ENCODE measurements around the gene YPEL3.

YPEL3 gene

GRCh38 chr16:30104492-30104891 is 8.5 kb upstream of the YPEL3 start:
- no peaks in the 10 kb centered on the region for H3K4me1 ChIP-seq (ENCODE audit: control insufficient read depth, insufficient read depth, low read length)
- H3K27me3 ChIP-seq (ENCODE audit: control insufficient read depth in 1 of 2, insufficient read depth in 2 of 2, low read length in 2 of 2): no peaks in the 10 kb centered on the region
- H3K27ac ChIP-seq (ENCODE audit: low read length): no peak overlapping the region
- H3K9me3 ChIP-seq (ENCODE audit: control insufficient read depth in 2 of 2, low read length in 2 of 2): no peaks in the 10 kb centered on the region
- peaks cover 9 to 13% of the 10 kb centered on the region in 2 donors for H3K36me3 ChIP-seq (ENCODE audit: control insufficient read depth in 2 of 2, insufficient read depth in 2 of 2, low read length in 2 of 2)
- H3K9ac ChIP-seq (ENCODE audit: low read length in 2 of 2): no peak overlapping the region
- H3K4me3 ChIP-seq (ENCODE audit: low read length in 2 of 2): no peak overlapping the region

GRCh38 chr16:30104090-30104489 is 8.1 kb upstream of the YPEL3 start:
- Histone ChIP-seq H3K9me3 (ENCODE audit: control insufficient read depth in 2 of 2, low read length in 2 of 2) (no peaks in the 10 kb centered on the region), H3K27ac (ENCODE audit: low read length) (no peak overlapping the region), H3K4me3 (ENCODE audit: low read length in 2 of 2) (no peak overlapping the region), H3K4me1 (ENCODE audit: control insufficient read depth, insufficient read depth, low read length) (no peaks in the 10 kb centered on the region), H3K36me3 (ENCODE audit: control insufficient read depth in 2 of 2, insufficient read depth in 2 of 2, low read length in 2 of 2) (peaks cover 9 to 13% of the 10 kb centered on the region in 2 donors), H3K9ac (ENCODE audit: low read length in 2 of 2) (no peak overlapping the region), H3K27me3 (ENCODE audit: control insufficient read depth in 1 of 2, insufficient read depth in 2 of 2, low read length in 2 of 2) (no peaks in the 10 kb centered on the region)

- no peaks in the 10 kb centered on the region for H3K27me3 ChIP-seq (ENCODE audit: control insufficient read depth in 1 of 2, insufficient read depth in 2 of 2, low read length in 2 of 2)
- peaks cover 27% of the 10 kb centered on the region for H3K4me1 ChIP-seq (ENCODE audit: control insufficient read depth, insufficient read depth, low read length)
- peak overlapping the region in 1 of 2 donors; percentile 78 for H3K4me3 ChIP-seq (ENCODE audit: low read length in 2 of 2)
- H3K27ac ChIP-seq (ENCODE audit: low read length): peak overlapping the region; percentile 85
- no peaks in the 10 kb centered on the region for H3K9me3 ChIP-seq (ENCODE audit: control insufficient read depth in 2 of 2, low read length in 2 of 2)
- H3K36me3 ChIP-seq (ENCODE audit: control insufficient read depth in 2 of 2, insufficient read depth in 2 of 2, low read length in 2 of 2): peaks cover 6 to 12% of the 10 kb centered on the region in 2 donors
- peak overlapping the region; percentile 85 to 86 for H3K9ac ChIP-seq (ENCODE audit: low read length in 2 of 2)
These were observed 1.0 kb upstream of the YPEL3 start for GRCh38 chr16:30096862-30097563.

GRCh38 chr16:30095166-30096078 is 591 bp downstream of the YPEL3 start:
- Histone ChIP-seq H3K27ac (ENCODE audit: low read length) (peak overlapping the region; percentile 88), H3K9ac (ENCODE audit: low read length in 2 of 2) (peak overlapping the region; percentile 87 to 90), H3K4me1 (ENCODE audit: control insufficient read depth, insufficient read depth, low read length) (peaks cover 38% of the 10 kb centered on the region), H3K4me3 (ENCODE audit: low read length in 2 of 2) (peak overlapping the region; percentile 90 to 95), H3K27me3 (ENCODE audit: control insufficient read depth in 1 of 2, insufficient read depth in 2 of 2, low read length in 2 of 2) (no peaks in the 10 kb centered on the region), H3K36me3 (ENCODE audit: control insufficient read depth in 2 of 2, insufficient read depth in 2 of 2, low read length in 2 of 2) (peaks cover 6 to 12% of the 10 kb centered on the region in 2 donors), H3K9me3 (ENCODE audit: control insufficient read depth in 2 of 2, low read length in 2 of 2) (no peaks in the 10 kb centered on the region)

- peaks cover 43% of the 10 kb centered on the region for H3K4me1 ChIP-seq (ENCODE audit: control insufficient read depth, insufficient read depth, low read length)
- peak overlapping the region; percentile 87 to 90 for H3K9ac ChIP-seq (ENCODE audit: low read length in 2 of 2)
- H3K9me3 ChIP-seq (ENCODE audit: control insufficient read depth in 2 of 2, low read length in 2 of 2): no peaks in the 10 kb centered on the region
- H3K36me3 ChIP-seq (ENCODE audit: control insufficient read depth in 2 of 2, insufficient read depth in 2 of 2, low read length in 2 of 2): peaks cover 6 to 12% of the 10 kb centered on the region in 2 donors
- peak overlapping the region; percentile 90 to 95 for H3K4me3 ChIP-seq (ENCODE audit: low read length in 2 of 2)
- no peaks in the 10 kb centered on the region for H3K27me3 ChIP-seq (ENCODE audit: control insufficient read depth in 1 of 2, insufficient read depth in 2 of 2, low read length in 2 of 2)
- H3K27ac ChIP-seq (ENCODE audit: low read length): peak overlapping the region; percentile 88
These were observed 1.4 kb downstream of the YPEL3 start for GRCh38 chr16:30094541-30095165.

GRCh38 chr16:30092373-30093010 is 3.5 kb downstream of the YPEL3 start:
- peak overlapping the region; percentile 53 to 79 for H3K4me3 ChIP-seq (ENCODE audit: low read length in 2 of 2)
- H3K27me3 ChIP-seq (ENCODE audit: control insufficient read depth in 1 of 2, insufficient read depth in 2 of 2, low read length in 2 of 2): no peaks in the 10 kb centered on the region
- peak overlapping the region; percentile 86 for H3K27ac ChIP-seq (ENCODE audit: low read length)
- H3K4me1 ChIP-seq (ENCODE audit: control insufficient read depth, insufficient read depth, low read length): peaks cover 43% of the 10 kb centered on the region
- peak overlapping the region; percentile 50 to 69 for H3K9ac ChIP-seq (ENCODE audit: low read length in 2 of 2)
- no peaks in the 10 kb centered on the region for H3K9me3 ChIP-seq (ENCODE audit: control insufficient read depth in 2 of 2, low read length in 2 of 2)
- H3K36me3 ChIP-seq (ENCODE audit: control insufficient read depth in 2 of 2, insufficient read depth in 2 of 2, low read length in 2 of 2): peaks cover 6 to 12% of the 10 kb centered on the region in 2 donors

GRCh38 chr16:30091474-30092372 is 4.3 kb downstream of the YPEL3 start, which contains the start of gene TBX6:
TSS of gene TBX6 (minus strand) at chr16:30091924. CDS start at chr16:30091193, 731 bp downstream.
- H3K9ac ChIP-seq (ENCODE audit: low read length in 2 of 2): peak within 1 kb of the TSS; percentile 63 to 72
- H3K4me1 ChIP-seq (ENCODE audit: control insufficient read depth, insufficient read depth, low read length): peaks cover 43% of the 10 kb centered on the region

GRCh38 chr16:30090610-30091331 is 5.2 kb downstream of the YPEL3 start:
- H3K4me1 ChIP-seq (ENCODE audit: control insufficient read depth, insufficient read depth, low read length): peaks cover 38% of the 10 kb centered on the region
- no peak overlapping the region for H3K4me3 ChIP-seq (ENCODE audit: low read length in 2 of 2)
- H3K9ac ChIP-seq (ENCODE audit: low read length in 2 of 2): peak overlapping the region in 1 of 2 donors; percentile 63
- H3K36me3 ChIP-seq (ENCODE audit: control insufficient read depth in 2 of 2, insufficient read depth in 2 of 2, low read length in 2 of 2): peaks cover 6 to 12% of the 10 kb centered on the region in 2 donors
- no peaks in the 10 kb centered on the region for H3K27me3 ChIP-seq (ENCODE audit: control insufficient read depth in 1 of 2, insufficient read depth in 2 of 2, low read length in 2 of 2)
- peak overlapping the region; percentile 46 for H3K27ac ChIP-seq (ENCODE audit: low read length)
- no peaks in the 10 kb centered on the region for H3K9me3 ChIP-seq (ENCODE audit: control insufficient read depth in 2 of 2, low read length in 2 of 2)

More at GRCh38 chr16:30091474-30092372, 4.3 kb downstream of the YPEL3 start, which contains the start of gene TBX6:
- H3K27ac ChIP-seq (ENCODE audit: low read length): peak within 1 kb of the TSS; percentile 86
- H3K27me3 ChIP-seq (ENCODE audit: control insufficient read depth in 1 of 2, insufficient read depth in 2 of 2, low read length in 2 of 2): no peaks in the 10 kb centered on the region
- H3K36me3 ChIP-seq (ENCODE audit: control insufficient read depth in 2 of 2, insufficient read depth in 2 of 2, low read length in 2 of 2): peaks cover 6 to 12% of the 10 kb centered on the region in 2 donors
- H3K9me3 ChIP-seq (ENCODE audit: control insufficient read depth in 2 of 2, low read length in 2 of 2): no peaks in the 10 kb centered on the region
- H3K4me3 ChIP-seq (ENCODE audit: low read length in 2 of 2): peak within 1 kb of the TSS; percentile 57 to 79
